ENCODE data around the gene NIN.

DNA sequence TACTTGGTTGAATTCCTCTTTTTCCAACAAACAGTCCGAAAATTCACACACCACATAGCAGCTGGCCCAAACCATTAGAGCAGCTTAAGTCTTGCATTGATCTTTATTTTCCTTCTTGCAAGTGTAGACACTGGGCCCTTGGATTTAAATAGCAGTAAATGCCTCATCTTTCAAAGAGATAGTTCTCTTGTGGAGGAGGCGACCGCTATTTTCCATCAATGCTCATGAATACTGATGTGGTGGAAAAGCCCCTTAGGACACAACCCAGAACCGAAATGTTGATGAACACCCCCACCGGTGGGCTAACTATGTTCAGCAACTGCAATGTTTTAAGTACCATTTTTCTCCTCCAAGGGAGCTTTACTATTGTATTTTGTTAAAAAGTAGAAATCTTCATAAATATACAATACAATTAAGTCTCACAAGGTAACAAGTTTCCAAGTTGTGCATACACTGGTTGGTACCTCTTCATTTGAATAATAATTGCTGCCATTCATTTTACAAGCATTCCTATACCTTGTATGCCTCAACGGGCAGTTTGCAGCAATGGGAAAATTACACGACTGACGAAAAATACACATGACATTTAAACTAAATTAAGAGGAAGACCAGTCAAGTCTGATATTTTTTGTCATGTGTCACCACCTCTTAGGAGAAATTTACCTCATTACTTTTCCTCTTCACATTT lies 18.0 kb downstream of the NIN start:
- TF ChIP-seq, protein P1, sequence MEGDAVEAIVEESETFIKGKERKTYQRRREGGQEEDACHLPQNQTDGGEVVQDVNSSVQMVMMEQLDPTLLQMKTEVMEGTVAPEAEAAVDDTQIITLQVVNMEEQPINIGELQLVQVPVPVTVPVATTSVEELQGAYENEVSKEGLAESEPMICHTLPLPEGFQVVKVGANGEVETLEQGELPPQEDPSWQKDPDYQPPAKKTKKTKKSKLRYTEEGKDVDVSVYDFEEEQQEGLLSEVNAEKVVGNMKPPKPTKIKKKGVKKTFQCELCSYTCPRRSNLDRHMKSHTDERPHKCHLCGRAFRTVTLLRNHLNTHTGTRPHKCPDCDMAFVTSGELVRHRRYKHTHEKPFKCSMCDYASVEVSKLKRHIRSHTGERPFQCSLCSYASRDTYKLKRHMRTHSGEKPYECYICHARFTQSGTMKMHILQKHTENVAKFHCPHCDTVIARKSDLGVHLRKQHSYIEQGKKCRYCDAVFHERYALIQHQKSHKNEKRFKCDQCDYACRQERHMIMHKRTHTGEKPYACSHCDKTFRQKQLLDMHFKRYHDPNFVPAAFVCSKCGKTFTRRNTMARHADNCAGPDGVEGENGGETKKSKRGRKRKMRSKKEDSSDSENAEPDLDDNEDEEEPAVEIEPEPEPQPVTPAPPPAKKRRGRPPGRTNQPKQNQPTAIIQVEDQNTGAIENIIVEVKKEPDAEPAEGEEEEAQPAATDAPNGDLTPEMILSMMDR (IDR thresholded peaks at IDR 0.05): no peak
- TF ChIP-seq POLR2AphosphoS5 (IDR thresholded peaks at IDR 0.05) (no peak), POLR2A (IDR thresholded peaks at IDR 0.05) (no peak)
